MM.1S (cell line): ENCODE measurements around the gene OASL.

Source experiments
- CTCF ChIP-seq: fragments of 300-600 bp; sonication (generic); IDR thresholded peaks from 2 replicates; pipeline ENCODE4 v1.5.1; 2016; ENCODE audit warnings: antibody characterized with exemption, low read length, mixed read lengths
- EZH2 ChIP-seq: fragments of 300-600 bp; sonication (generic); optimal IDR thresholded peaks from 2 replicates; pipeline ENCODE3; 2017; ENCODE audit warnings: low read depth, mild to moderate bottlenecking, antibody characterized with exemption, low read length, mixed read lengths

DNA sequence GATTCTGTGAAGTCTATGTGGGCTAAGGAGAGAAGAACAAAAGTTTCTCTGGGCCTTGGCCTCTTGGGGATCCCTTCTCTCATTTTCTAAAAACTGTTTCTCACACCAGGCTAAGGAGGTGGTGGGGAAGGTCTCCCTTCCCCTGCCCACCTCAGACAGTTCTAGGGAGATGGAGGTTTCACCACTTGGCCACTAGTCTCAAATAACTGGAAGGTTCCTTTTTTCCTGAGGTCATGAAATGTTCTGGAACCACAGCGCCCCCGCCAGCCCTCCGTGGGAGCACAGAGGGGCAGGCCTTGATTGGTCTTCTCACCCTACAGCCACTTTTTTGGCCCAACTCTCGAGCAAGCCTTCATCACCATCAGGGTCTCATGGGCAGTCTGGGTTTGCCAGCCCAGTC, 35.4 kb downstream of the OASL start:
- TF ChIP-seq CTCF (no peak), EZH2 (no peak)
